Superior temporal gyrus (tissue), 1 donor: ENCODE measurements around the gene SELENOS.

Experiments used
- DNase-seq: peaks from one replicate; pipeline ENCODE4 v3.0.0-alpha.2; 2016; ENCODE audit errors: extremely low spot score

The SELENOS gene

GRCh38 chr15:101276501-101277037 lies 716 bp downstream of the SELENOS start:
- no peak for DNase-seq

GRCh38 chr15:101275018-101275417 lies 2.3 kb downstream of the SELENOS start:
- no peak for DNase-seq

- DNase-seq, result no peak
These were observed 3.8 kb downstream of the SELENOS start for GRCh38 chr15:101273534-101273933.

DNA sequence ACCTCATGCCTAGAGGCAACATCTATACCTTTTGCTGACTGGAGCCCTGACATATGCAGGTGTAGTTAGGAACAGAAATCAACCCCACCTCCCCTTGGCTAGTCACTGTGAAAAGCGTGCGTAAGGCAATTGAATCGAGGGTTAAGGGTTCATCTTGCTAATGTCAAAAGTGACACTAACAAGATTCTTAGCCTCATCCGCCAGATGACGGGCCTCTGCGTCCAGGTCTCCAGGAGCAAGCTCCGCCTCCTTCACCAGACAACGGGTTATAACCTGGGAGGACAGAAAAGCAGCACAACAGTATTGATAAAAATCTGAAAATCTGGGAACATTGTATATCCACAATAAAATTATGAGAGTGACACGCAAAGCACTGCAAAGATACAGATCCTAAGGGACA lies 4.7 kb downstream of the SELENOS start:
- no peak for DNase-seq

GRCh38 chr15:101269479-101270223 lies 7.6 kb downstream of the SELENOS start:
- no peak for DNase-seq

- DNase-seq, result peak; percentile 63
These were observed 9.8 kb downstream of the SELENOS start for GRCh38 chr15:101267320-101268104.

DNA sequence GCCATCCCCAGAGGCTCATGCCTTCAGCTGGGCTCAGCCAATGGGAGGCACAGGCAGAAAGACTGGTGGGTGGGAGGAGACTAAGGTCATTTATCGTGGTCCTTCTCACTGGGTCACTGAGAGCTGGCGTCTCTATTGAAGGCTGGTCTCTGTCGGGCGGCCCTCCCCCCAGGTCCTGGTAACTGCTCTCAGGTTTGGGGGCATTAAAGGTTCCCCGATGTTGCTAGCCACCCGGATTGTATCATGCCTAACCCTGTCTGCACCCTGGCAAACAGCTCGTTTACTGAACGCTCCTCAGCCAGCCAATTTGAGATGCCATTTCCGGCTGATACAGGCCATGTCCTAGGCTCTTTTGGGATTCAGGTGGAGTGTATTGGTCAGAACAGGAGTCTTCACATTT lies 10.5 kb downstream of the SELENOS start:
- DNase-seq, result no peak

- DNase-seq, result no peak
These were observed 11.3 kb downstream of the SELENOS start for GRCh38 chr15:101266034-101266433.

- DNase-seq, result no peak
These were observed 12.2 kb downstream of the SELENOS start for GRCh38 chr15:101264911-101265641.

GRCh38 chr15:101264011-101264410 lies 13.3 kb downstream of the SELENOS start:
- no peak for DNase-seq

DNA sequence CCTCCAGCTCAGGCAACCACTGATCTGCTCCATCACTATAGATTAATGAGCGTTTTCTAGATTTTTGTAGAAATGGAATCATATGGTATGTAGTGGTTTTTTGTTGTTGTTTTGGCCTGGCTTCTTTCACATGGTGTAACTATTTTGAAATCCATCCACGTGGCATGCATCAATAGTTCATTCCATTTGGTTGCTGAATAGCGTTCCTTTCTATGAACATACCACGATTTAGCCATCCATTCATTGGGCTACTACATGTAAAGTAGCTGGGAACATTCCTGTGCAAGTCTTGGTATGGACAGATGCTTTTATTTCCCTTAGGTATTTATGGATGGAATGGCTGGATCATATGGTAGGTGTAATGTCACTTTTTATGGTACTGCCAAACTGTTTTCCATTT lies 14.7 kb downstream of the SELENOS start:
- DNase-seq, result no peak

- peak; percentile 90 for DNase-seq
These were observed 18.8 kb downstream of the SELENOS start for GRCh38 chr15:101258238-101259144.

DNA sequence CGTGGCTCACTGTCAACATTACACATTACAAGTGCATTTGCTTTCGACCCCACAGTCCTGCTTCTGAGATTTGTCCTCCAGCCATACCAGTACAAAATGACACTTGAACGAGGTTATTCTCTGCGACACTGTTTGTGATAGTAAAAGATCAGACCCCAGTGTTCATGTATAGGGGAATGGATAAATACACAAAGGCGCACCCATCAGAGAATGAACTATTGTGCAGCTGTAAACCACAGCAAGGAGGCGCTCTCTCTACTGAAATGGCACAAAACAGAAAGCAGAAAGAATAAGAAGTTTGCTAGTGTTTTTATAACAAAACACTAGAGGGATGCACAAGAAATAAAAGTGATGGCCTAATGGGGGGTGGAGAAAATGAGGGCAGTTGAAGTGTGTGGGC lies 20.5 kb downstream of the SELENOS start:
- DNase-seq, result no peak

GRCh38 chr15:101255615-101256241 lies 21.6 kb downstream of the SELENOS start:
- DNase-seq, result no peak

DNA sequence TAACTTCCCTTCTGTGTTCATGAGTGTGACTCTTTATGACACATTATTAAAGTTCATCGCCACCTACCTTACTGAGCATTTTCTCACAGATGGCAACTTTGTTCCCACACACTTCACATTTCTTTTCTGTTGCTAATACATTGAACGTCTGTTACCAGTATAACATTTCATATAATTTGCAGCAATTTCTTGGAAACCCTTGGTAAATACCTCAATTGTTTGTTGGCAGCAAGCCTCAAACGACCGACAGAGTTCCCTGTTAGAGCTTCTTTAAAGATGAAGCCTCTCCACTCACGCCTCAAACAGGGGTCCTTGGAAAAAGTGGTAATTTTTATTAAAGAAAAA lies 22.3 kb downstream of the SELENOS start:
- no peak for DNase-seq

- no peak for DNase-seq
These were observed 22.9 kb downstream of the SELENOS start for GRCh38 chr15:101254157-101255050.

- DNase-seq, result no peak
These were observed 24.4 kb downstream of the SELENOS start for GRCh38 chr15:101252836-101253235.

DNA sequence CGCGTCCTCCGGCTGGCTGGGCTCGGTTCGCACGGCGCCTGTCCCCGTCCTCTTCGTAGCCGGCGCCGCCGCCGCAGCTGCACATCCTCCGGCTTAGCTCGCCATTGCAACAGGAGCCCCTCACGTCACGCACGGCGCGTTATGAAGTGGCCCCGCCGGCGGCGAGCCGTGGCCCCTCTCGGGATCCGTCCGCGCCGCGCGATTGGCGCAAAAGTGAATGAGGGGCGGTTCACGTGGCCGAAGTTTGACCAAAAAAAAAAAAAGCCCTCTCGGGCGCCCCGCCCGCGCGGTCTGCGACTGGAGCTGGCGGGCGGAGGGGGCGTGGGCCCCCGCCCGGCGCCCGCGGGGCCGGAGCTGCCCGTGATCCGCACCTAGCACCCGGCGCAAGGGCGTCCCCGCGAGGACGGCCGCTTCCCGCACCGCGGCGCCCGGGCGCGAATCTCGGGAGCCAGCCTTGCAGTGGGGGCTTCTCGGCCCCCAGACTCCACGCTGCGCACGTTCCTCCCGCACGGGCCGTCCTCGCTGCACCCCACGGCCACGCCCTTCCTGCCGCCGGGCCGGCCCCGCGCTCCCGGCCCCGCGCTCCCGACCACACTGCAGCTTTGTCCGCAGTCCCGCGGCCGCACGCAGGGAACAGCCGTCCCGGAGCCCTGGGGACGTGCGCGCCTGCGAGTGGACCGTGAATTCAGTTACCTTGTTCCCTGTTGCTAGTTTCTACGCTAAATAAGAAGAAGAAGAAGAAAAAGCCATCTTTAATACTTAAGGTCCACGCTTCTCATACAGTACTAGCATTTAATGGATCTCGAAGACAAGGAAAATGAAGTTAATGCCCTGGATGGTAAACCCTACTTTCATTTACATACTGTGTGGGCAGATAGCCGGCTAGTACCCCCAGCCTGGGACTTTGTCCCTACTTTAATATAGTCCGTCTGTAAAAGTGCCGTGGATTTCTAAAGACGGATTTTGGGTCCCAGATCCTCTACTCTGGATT lies 25.2 kb downstream of the SELENOS start, which contains the start of gene CHSY1:
Gene CHSY1 (minus strand): TSS at position 219 of the 991 bp plus-strand sequence. CDS start 592 bp downstream, outside the sequence.
- peak; percentile 94 for DNase-seq
